Adrenal gland (tissue), 19 donors: ENCODE data around the gene ARHGEF18. TPM values are rescaled to one million over a fixed set of nuclear protein-coding genes. Genes with fewer than 3 reads are reported as not detected.
A peak's percentile ranks its signal among the peaks of the same experiment; 100 is the strongest.

Experiments
- DNase-seq, 7 donors: peaks; one replicate each; pipeline ENCODE4 v3.0.0-alpha.2; 2019 to 2020
- H3K27ac ChIP-seq, 5 donors: fragments of 200-600 bp; sonication (generic) in 4 of 5; 1 replicate in 3 of 5; 2 replicates in 2 of 5; pipeline versions ENCODE4 v1.5.1 to v1.8.0; 2016 to 2020; ENCODE audit warnings: mild to moderate bottlenecking in 1 of 5
- H3K27me3 ChIP-seq: fragments of 200-600 bp; 2 replicates; pipeline ENCODE4 v1.8.0; 2021
- H3K36me3 ChIP-seq, 2 donors: fragments of 200-600 bp; replicated peaks in 1 of 2; 1 replicate in 1 of 2; 2 replicates in 1 of 2; pipeline versions ENCODE4 v1.5.1 to v1.8.0; 2018 to 2022
- H3K4me1 ChIP-seq, 2 donors: fragments of 200-600 bp; replicated peaks in 1 of 2; 1 replicate in 1 of 2; 2 replicates in 1 of 2; pipeline versions ENCODE4 v1.5.1 to v1.8.0; 2018 to 2021
- H3K4me3 ChIP-seq, 4 donors: fragments of 200-600 bp; sonication (generic) in 3 of 4; one replicate each; pipeline ENCODE4 v1.5.1; 2016 to 2018
- H3K9me3 ChIP-seq, 3 donors: fragments of 200-600 bp; sonication (generic) in 1 of 3; replicated peaks in 1 of 3; 1 replicate in 2 of 3; 2 replicates in 1 of 3; pipeline versions ENCODE4 v1.5.1 to v1.8.0; 2016 to 2021
- CTCF ChIP-seq, 6 experiments: fragments of 450-650 bp in 4 of 6; fragments of 200-600 bp in 2 of 6; sonication (generic) in 1 of 6; IDR thresholded peaks; 1 replicate in 5 of 6; 2 replicates in 1 of 6; pipeline versions ENCODE4 v1.5.1 to v1.8.0; 2016 to 2021; ENCODE audit warnings: antibody characterized with exemption in 6 of 6, mild to moderate bottlenecking in 2 of 6, moderate library complexity in 1 of 6
- POLR2A ChIP-seq, 2 donors: fragments of 450-650 bp; IDR thresholded peaks; one replicate each; pipeline ENCODE4 v1.6.1; 2017; ENCODE audit warnings: antibody characterized with exemption in 2 of 2, mild to moderate bottlenecking in 2 of 2, moderate library complexity in 1 of 2
- WGBS, 4 donors: extraction: QIAGEN DNeasy Blood & Tissue Kit in 2 of 4; methylation state at CpG; one replicate each; pipeline versions ENCODE4 v1.1.5 to v1.1.7; 2013 to 2017; 5-methylcytosine and 5-hydroxymethylcytosine counted together
- intact Hi-C, 2 donors: fragments of 100-400 bp; cut with DNase I; formaldehyde crosslinking; loops; one replicate each; pipeline versions ENCODE4 v1.14.1 to v1.15.0; 2022 to 2023
- long read RNA-seq, 10 donors: library from polyadenylated mRNA in 3 of 10; unstranded in 2 of 10; stranded (forward) in 1 of 10; transcript quantifications; one replicate each; pipeline ENCODE4 v2.0.0 and lab custom pipeline, GENCODE V29; 2021 to 2026
- polyA plus RNA-seq, 3 donors: library from polyadenylated mRNA; stranded (reverse); fragments of 200-250 nt in 2 of 3; fragments of 350-450 nt in 1 of 3; fragmentation: Illumina TruSeq in 1 of 3; extraction: RNeasy Lipid Tissue Mini Kit (QIAGEN cat#74804) in 1 of 3; gene quantifications; one replicate each; pipeline ENCODE4 v1.2.3, GENCODE V29; 2013 to 2014
- total RNA-seq, 9 donors: library from RNA; depleted of rRNA in 4 of 9; stranded (reverse); fragments of >200 nt in 4 of 9; fragments of 120-200 nt in 1 of 9; fragmentation: NEBNext Ultra II Directional in 1 of 9; extraction: Animal tissue kit (Norgen Biotek cat#: 25700) in 1 of 9; gene quantifications; one replicate each; pipeline versions ENCODE4 v1.1.0 to v1.2.4, GENCODE V29; 2013 to 2023
- donor health status: healthy with polysubstance abuse.
- donor health status: Bipolar disorder and iron deficiency.
- donor health status: DM: yes; HTN: yes; CAD: no.
- donor health status: DM: no; HTN: no; CAD: no.
- donor health status: DM: no; HTN: no; CAD: no.
- donor health status: DM: yes; HTN: yes; CAD: no.

ARHGEF18 gene
- total RNA-seq (10 to 100 TPM; 16.9 to 52.3 (median 37.0) TPM), polyA plus RNA-seq (10 to 100 TPM in 2 of 3 donors, 1 to 10 TPM in 1; 5.9 to 20.4 (median 12.5) TPM)
- long read RNA-seq, donor 1 = 0 reads
- long read RNA-seq, donor 2 = 0 reads
- long read RNA-seq, donor 3 = 0 reads
- long read RNA-seq, donor 4, partial matches to known transcripts = 3 of 4 reads
- long read RNA-seq, donor 4, other reads (novel, unspliced or antisense) = 1 of 4 reads
- long read RNA-seq, donor 5, full-length matches to known transcripts = 11 of 56 reads
- long read RNA-seq, donor 5, partial matches to known transcripts = 34 of 56 reads
- long read RNA-seq, donor 5, other reads (novel, unspliced or antisense) = 11 of 56 reads
- long read RNA-seq, donor 6, partial matches to known transcripts = 1 of 3 reads
- long read RNA-seq, donor 6, other reads (novel, unspliced or antisense) = 2 of 3 reads
- long read RNA-seq, donor 7 = 0 reads
- long read RNA-seq, donor 8 = 0 reads
- long read RNA-seq, donor 9, partial matches to known transcripts = 0 of 5 reads
- long read RNA-seq, donor 9, other reads (novel, unspliced or antisense) = 5 of 5 reads
- long read RNA-seq, donor 10 = 0 reads

DNA sequence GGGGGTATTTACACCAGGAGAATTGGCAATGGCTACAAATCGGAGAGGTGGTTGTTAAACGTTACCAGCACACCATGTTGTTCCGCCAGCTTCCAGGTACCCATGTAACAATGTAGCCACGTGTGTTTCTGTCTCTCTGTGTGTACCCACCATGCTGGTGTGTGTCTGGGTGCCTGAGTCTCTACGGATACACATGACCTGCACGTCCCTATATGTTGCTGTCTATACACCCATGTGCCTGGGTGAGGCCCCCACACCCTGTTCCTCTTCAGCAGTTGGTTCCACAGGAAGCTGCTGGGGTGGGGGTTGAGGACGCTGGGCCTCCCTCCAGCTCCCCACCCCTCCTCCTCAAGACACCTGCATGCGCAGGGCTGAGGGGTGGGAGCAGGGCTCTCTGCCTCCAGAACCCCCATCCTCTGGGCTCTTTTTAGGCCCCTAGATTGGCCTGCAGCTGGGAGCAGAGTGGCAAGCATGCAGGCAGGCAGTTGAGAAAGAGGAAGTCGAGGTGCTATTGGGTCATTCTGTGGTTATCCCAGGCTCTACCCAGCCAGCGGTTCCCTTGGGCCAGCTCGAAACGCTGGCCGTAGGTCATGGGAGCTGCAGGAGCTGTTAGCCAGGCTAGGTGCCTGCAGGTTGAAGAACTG lies at the start of gene ARHGEF18:
Gene ARHGEF18 (plus strand): TSS at position 351 of the 644 bp plus-strand sequence. CDS start 13,954 bp downstream, outside the sequence.
- Histone ChIP-seq H3K27me3 (no peaks in the 10 kb centered on the region), H3K9me3 (no peaks in the 10 kb centered on the region), H3K36me3 (no peaks in the 10 kb centered on the region), H3K4me3 (no peak within 1 kb of the TSS), H3K4me1 (no peaks in the 10 kb centered on the region), H3K27ac (no peak within 1 kb of the TSS)
- peak in 2 of 7 donors; percentile 19 to 40 for DNase-seq
- TF ChIP-seq CTCF (IDR thresholded peaks at IDR 0.05) = no peak
- TF ChIP-seq POLR2A (IDR thresholded peaks at IDR 0.05) = no peak
- WGBS, 4 donors = 67 to 75% (median 70%) methylated on average over 9 to 13 of the region's 13 CpGs
- intact Hi-C loops = no loop called here

- no peaks in the 10 kb centered on the region for H3K9me3 ChIP-seq
- H3K27ac ChIP-seq = no peak overlapping the region
- DNase-seq = no peak
- 76 to 88% (median 82%) methylated on average over 5 of the region's 5 CpGs for WGBS, 4 donors
- no peaks in the 10 kb centered on the region for H3K4me1 ChIP-seq
- TF ChIP-seq POLR2A (IDR thresholded peaks at IDR 0.05) = no peak
- TF ChIP-seq CTCF (IDR thresholded peaks at IDR 0.05) = no peak
- intact Hi-C loops = no loop called here
- no peaks in the 10 kb centered on the region for H3K36me3 ChIP-seq
- H3K27me3 ChIP-seq = no peaks in the 10 kb centered on the region
- no peak overlapping the region for H3K4me3 ChIP-seq
These were observed 47.2 kb upstream of the ARHGEF18 start for GRCh38 chr19:7301525-7301924.

GRCh38 chr19:7303470-7303869 lies 45.3 kb upstream of the ARHGEF18 start:
- 74 to 85% (median 77%) methylated on average over 4 of the region's 4 CpGs for WGBS, 4 donors
- DNase-seq = no peak
- intact Hi-C loops = no loop called here
- TF ChIP-seq POLR2A (IDR thresholded peaks at IDR 0.05) = no peak
- TF ChIP-seq CTCF (IDR thresholded peaks at IDR 0.05) = no peak
- no peaks in the 10 kb centered on the region for H3K36me3 ChIP-seq
- H3K27me3 ChIP-seq = no peaks in the 10 kb centered on the region
- no peaks in the 10 kb centered on the region for H3K9me3 ChIP-seq
- H3K4me3 ChIP-seq = no peak overlapping the region
- H3K4me1 ChIP-seq = no peaks in the 10 kb centered on the region
- H3K27ac ChIP-seq = no peak overlapping the region

GRCh38 chr19:7304200-7304599 lies 44.5 kb upstream of the ARHGEF18 start:
- intact Hi-C loops = loop anchor here in 1 of 2 donors (2.0 kb wide), 1 partner anchor 35 kb away; no protein-coding TSS in a partner anchor
- WGBS, 4 donors = 32 to 73% (median 47%) methylated on average over 9 of the region's 9 CpGs
- Histone ChIP-seq H3K36me3 (no peaks in the 10 kb centered on the region), H3K27ac (no peak overlapping the region), H3K4me1 (no peaks in the 10 kb centered on the region), H3K27me3 (no peaks in the 10 kb centered on the region), H3K9me3 (no peaks in the 10 kb centered on the region), H3K4me3 (no peak overlapping the region)
- no peak for DNase-seq
- TF ChIP-seq CTCF (IDR thresholded peaks at IDR 0.05) = no peak
- no peak for TF ChIP-seq POLR2A (IDR thresholded peaks at IDR 0.05)
